ENCODE measurements around the gene EIF4G3.
A peak's percentile ranks its signal among the peaks of the same experiment; 100 is the strongest.
"Not testable (repeated sequence)": the region's sequence is repeated elsewhere in the genome, so short reads cannot be mapped to it uniquely, and the experiment has no call there.

Gene EIF4G3

DNA sequence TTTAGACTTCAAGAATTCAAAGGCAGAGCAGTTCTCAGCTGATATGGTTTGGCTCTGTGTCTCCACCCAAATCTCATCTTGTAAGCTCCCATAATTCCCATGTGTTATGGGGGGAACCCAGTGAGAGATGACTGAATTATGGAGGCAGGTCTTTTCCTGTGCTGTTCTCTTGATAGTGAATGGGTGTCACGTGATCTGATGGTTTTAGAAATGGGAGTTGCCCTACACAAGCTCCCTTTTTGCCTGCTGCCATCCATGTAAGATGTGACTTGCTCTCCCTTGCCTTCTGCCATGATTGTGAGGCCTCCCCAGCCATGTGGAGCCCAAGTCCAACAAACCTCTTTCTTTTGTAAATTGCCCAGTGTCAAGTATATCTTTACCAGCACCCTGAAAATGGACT is 146.5 kb downstream of the EIF4G3 start:
- DNase-seq, result no peak

DNA sequence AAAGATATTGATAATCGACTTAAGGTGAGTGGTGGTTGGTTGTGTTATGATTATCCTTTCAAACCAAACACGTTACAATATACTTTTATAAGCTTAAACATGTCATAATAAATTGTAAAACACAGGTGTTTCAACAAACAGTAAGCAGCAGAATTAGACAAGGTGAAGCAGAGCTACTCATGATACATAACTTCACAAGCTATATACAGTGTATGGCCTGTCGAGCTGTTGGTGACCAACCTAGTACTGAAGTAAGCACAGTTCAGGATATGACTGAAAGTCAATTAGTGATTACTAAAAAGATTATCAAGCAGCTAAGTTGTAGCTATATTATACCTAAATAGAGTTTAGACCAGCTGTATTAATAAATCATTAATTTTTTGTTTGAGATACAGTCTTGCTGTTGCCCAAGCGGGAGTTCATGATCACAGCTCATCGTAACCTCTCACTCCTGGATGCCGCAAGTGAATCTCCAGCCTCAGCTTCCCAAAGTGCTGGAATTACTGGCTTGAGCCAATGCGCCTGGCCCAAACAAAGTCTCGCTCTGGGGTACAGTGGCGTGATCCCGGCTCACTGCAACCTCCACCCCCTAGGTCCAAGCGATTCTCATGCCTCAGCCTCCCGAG is 148.1 kb downstream of the EIF4G3 start:
- no peak for DNase-seq

DNA sequence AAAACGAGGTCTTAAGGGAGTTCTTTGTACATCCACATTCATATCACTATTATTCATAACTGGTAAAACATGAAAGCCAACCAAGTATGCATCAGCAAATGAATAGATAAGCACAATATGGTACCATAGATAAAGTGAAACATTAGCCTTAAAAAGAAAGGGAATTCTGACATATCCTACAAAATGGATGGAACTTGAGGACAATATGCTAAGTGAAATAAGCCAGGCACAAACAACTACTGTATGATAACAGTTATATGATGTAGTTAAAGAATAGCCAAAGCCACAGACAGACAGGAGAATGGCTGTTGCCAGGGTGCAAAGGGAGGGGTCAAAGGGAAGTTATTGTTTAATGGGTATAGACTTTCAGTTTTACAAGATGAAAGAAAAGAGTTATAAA is 148.9 kb downstream of the EIF4G3 start:
- DNase-seq, result no peak

DNA sequence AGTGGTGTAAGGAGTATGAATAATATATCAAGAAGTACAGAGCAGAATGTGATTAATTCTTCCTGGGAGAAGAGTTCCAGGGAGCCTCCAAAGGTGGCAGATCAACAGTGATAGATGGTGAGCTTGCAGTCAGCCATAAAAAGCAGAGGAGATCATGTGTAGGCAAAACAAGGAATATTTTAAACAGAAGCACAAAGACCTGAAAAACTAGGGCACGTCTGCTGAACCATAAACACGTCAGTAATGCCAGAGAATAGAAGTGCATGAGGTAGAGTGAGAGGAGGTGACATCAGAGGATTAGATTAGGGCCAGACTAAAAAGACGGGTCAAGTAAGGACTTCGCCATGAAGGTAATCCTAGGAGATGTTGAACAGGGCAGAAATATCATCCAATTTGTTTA is 151.8 kb downstream of the EIF4G3 start:
- DNase-seq, result no peak

DNA sequence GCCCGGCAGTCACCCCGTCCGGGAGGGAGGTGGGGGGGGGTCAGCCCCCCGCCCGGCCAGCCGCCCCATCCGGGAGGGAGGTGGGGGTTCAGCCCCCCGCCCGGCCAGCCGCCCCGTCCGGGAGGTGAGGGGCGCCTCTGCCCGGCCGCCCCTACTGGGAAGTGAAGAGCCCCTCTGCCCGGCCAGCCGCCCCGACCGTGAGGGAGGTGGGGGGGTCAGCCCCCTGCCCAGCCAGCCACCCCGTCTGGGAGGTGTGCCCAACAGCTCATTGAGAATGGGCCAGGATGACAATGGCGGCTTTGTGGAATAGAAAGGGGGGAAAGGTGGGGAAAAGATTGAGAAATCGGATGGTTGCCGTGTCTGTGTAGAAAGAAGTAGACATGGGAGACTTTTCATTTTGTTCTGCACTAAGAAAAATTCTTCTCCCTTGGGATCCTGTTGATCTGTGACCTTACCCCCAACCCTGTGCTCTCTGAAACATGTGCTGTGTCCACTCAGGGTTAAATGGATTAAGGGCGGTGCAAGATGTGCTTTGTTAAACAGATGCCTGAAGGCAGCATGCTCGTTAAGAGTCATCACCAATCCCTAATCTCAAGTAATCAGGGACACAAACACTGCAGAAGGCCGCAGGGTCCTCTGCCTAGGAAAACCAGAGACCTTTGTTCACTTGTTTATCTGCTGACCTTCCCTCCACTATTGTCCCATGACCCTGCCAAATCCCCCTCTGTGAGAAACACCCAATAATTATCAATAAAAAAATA is 152.4 kb downstream of the EIF4G3 start:
- not testable (repeated sequence) for DNase-seq

DNA sequence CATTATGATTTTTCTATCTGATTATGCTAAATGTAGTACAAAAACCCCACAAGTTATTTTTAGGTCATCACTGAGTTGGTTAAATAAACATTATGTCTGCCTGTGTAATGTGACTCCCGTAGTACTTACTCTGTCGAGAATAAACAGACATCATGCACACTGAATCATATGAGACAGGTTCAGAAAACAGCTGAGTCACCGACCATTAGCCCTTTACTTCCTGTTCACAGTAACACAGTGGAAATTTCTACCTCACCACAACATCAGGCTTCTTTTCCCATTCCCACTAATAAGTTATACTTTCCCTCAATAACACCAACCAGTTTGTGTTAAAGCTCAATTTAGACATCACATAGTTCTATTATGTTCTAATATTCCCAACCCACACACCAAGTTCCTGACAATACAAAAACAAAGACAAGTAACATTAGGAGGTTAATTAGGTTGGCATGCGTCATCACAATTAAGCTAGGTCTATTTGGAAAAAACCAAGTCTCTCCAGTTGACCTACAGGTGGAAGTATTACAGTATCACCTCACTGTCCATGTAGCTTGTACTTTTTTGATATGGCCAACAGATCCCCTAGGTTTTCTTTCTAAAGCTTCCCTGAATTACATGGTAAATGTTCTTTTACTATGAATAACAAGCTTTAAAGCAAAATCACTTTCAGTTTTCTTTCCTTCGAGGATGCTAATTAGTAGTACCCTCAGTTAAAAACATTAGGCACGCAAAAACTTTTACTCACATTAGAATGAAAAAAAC is 154.2 kb downstream of the EIF4G3 start:
- DNase-seq, result peak in 8 of 58 donors; percentile 2 to 31 (median 8)

DNA sequence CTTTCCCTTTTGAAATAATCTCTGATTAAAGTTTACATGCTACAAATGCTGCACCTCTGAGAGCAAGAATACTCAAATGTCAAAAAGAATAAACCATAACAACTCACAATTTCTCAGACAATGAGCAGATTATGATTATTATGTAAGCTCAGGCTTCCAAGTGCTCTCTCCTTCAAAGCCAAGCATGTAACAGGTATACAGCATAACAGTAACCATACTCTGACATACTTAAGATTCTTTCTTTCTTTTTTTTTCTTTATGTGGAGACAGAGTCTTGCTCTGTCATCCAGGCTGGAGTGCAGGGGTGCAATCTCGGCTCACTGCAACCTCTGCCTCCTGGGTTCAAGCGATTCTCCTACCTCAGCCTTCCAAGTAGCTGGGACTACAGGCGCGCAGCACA is 155.4 kb downstream of the EIF4G3 start:
- DNase-seq, result no peak

DNA sequence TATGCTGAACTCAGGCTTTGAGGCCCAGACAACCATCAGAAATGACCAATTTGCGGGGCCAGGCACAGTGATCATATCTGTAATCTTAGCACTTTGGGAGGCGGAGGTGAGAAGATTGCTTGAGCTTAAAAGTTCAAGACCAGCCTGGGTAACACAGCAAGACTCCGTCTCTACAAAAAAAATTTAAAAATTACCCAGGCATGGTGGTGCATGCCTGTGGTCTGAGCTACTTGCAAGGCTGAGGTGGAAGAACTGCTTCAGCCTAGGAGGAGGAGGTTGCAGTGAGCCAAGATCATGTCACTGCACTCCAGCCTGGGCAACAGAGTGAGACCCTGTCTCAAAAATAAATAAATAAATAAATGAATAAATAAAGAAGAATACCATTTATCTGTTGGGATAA is 156.5 kb downstream of the EIF4G3 start:
- no peak for DNase-seq

DNA sequence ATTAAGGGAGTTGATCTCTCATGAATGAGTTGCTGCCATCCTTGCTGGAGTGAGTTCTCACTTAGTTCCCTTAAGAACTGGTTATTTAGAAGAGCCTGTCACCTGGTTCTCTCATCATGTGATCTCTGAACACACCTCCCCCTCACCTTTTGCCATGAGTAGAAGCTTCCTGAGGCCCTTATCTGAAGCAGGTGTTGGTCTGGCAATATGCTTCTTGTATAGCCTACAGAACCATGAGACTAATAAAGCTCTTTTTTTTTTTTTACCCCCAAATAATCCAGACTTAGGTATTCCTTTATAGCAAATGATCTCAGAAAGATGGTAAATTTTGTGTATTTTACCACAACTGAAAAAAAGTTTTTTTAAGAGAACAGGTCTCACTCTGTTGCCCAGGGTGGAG is 158.0 kb downstream of the EIF4G3 start:
- no peak for DNase-seq

DNA sequence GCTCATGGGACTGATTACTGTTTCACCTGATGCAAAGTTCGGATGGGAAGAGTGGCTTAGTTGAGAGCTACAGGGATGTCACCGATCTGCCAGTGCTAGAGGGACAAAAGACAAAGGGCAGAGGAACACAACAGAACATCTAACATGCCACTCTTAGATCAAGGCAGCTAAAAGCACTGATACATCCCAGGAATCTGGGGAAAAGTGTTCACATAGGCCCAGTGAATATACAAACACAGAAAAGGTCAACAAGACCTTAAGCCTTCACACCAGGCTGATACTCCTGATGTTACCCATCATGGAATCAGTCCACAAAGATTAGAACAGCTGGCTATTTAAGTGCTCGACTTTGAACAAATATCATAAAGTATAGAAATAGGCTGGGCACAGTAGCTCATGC is 163.2 kb downstream of the EIF4G3 start:
- no peak for DNase-seq

DNA sequence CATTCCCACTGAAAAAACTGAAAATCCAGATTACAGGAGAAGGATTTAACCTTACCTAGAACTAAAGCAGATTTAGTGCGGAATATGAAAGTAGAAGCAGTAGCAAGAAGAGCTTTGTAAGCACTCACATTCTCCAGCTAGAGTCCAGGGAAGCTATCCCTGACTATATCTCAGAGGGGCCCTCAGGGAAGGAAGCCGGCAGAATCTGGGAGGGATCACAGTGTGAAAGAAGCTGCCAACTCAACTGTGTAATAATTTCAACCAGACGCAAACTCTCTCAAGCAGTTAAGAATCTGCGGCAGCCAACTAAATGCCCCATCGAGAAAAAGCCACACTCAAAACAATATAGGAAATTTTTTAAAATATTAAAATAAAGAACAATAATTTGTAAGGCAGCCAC is 163.8 kb downstream of the EIF4G3 start:
- no peak for DNase-seq

DNA sequence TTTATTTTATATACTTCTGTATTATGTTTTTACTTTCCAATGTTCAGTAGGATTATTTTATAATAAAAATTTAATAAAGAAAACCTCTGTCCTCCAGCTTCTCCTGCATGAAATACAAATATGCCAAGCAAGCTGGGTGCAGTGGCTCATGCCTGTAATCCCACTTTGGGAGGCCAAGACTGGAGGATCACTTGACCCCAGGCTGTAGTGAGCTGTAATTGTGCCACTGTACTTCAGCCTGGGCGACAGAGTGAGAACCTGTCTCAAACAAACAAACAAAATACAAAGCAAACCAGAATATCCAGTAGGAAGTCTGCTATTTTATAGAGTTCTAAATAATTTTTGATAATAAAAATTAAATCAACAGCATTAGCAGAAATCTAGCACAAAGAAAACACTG is 168.8 kb downstream of the EIF4G3 start:
- DNase-seq, result no peak

DNA sequence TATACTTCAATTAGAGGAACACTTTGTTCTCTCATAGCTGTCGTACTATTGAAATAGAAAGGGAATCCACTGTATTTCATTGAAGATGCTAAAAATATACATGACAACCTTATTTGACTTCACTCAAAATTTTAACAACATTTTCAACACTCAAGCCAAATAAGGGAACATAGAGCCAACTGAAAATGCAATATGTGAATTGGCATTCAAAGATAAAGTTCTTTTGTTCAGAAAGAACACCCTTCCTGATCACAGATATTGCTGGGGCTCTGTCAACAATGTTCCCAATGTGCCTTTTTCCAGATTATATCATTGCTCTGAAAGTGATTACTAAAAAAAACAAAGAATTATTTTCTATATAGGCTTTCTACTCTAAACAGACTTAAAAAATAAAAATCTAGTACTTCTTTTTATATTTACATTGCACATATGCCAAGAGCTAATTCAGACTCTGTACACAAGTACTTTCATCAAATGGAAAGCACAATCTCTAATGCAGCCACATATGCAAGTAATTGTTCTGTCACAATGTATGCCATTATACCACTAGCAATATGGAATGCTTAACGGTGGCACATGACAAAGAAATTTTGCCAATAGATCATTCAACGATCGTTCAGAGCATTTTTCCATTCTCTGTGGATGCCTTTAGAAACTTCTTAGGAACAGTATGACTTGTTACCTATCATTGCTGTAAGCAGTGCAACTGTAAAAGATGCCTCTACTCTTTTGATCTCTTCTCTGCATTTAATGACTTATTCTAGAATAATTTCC is 171.0 kb downstream of the EIF4G3 start:
- DNase-seq, result no peak

DNA sequence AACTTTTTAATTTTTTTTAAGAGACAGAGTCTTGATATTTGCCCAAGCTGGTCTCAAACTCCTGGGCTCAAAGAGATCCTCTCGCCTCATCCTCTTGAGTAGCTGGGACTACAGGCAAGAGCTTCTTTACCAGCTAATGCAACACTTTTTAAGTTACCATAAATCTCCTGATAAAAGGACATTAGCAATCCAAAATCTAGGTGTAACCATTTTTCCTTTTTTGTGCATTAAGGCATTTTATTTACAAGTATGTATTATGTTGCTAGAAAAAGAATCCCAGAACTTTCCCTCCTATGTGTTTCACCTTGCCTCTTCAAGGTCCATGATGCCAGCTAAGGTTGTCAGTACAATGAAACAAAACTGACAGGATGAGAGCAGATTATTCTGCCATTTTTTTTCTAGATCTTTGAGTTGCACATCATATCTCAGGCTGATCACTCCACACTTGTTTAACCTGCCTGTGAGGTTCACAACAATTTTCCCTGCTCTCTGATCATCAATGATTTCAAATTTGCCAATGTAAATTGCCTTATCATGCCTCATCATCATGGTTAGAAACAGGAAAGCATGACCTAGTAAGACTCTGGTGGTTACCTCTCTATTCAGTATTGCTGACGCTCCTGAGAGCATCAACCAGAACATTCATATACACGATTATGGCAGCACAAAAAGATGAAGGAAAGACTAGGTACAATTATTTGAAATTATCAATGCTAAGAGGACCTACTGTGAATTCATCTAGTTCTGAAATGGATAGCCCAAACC is 173.2 kb downstream of the EIF4G3 start:
- no peak for DNase-seq

DNA sequence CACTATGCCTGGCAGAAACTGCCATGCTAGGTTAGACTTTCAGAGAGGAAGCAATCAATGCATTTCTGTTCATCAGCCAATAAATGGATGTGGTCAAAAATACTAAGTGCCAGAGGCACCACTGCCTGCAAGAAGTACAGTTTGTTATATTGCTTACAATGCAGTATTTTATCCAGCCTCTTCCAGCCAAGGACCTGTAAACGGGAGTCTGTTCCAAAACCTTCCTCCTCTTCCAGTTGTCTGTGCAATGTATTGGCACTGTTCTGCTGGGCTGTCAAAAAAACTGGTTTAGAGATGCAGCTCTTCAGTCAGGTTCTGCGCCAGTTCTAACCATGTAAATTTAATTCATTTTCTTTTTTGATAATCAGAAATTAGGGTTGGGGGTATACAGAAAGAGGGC is 175.7 kb downstream of the EIF4G3 start:
- no peak for DNase-seq

DNA sequence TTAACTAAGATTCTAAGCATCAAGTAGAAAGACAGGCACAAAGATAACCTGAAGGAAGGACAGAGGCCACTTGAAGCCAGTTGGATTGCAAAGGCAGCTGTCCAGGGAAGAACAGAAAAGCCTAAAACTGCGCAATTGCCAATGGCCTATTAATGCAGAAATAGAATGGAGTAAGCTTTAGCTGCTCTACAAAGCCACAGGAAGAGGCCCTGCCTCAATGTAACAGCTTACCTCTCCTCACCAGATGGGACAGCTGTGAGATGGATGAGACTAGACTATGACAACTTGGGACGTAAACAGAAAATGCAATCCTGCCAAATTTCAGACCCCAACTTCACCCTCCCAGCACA is 176.5 kb downstream of the EIF4G3 start:
- no peak for DNase-seq

DNA sequence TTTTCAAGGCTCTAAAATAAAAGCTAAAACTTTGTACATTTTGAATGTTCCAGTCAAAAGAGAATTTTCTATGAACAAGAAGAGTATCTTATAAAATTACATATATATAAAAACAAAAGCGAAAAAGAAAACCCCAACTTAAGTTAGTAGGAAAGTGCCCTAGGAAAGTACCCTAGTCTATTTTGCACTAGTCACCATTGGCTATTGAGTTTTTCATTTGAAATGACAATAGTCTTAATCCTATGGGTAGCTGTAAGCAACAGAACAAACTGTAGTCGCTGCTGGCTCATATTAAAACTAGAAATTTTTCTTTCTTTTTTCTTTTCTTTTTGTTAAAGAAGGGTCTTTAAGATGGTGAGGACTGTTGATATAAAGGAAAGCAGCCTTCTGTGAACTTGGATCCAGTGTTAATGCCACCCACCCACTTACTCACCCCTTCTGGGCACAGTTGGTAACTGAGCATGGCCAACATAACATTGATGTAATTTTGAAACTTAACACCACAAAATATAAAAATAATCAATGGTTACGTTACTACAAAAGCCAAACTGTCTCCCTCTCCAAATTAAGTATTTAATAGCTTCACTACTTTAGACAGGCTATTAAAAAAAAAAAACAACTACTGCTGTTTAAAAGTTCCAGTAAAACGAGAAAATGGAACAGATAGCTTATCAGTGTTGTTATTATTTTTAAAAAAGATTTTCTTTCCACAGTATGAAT is 177.0 kb downstream of the EIF4G3 start:
- no peak for DNase-seq

DNA sequence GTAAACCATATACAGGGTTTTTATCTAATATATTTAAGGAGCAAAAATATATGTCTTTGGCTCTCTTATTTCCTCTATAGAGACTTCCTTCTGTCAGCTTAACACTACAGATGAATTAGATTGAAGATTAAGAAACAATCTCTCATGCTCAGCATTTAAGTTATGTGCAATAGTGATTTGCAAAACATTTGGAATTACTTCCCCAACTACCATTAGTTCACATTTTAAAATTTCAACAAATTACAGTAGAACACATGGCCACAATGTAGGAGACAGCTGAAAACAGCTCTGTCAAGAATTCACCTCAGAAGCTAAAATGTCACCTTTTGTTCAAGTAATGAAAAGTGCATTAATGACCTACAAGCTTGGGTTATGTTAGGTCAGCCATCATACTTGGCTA is 177.9 kb downstream of the EIF4G3 start:
- DNase-seq, result no peak

DNA sequence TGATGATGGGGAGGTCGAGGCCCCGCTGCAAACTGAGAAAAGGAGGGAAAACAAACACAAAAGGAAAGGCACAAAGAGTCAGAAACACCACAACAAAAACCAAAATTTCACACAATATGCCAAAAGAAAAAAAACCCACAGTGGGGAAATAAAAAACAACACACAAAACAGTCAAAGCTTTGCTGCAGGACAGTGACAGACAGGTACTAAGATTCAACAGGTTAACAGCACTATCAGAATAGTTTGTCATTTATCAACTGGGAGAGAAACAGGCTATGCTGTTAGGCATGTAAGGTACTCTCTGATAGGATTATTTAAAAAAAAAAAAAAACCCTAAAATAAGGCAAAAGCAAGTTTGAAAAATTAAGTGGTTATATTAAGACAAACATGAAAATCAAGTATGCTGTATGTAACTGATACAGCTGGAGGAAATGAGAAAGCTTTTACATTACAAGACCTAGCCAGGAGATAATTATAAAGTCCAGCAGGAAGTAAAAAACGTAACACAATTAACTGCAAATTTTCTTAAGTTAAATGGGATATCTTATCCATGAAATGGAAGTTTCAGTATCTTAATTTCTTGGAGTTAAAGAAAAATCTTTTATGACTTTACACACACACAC is 179.0 kb downstream of the EIF4G3 start:
- DNase-seq, result no peak

DNA sequence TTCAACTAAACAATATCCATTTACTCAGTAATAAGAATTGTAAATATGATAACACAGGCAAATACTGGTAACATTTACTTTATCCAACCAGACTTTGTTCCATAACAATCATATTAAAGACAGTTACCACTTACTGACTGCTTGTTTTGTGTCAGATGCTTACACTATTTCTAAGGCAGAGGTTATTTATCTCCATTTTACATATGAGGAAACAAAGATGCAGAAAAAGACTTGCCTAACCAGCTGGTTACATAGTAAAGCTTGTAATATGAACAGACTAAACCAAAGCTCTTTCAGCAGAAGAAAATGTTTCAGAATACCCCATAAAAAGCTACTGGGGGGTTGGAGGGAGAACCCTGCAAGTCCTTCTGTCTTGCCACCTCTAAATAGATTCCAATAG is 180.1 kb downstream of the EIF4G3 start:
- DNase-seq, result no peak
